GM10266 (cell line): ENCODE results near the gene RBFOX1.

Experiments
- DNase-seq: peaks from one replicate; pipeline ENCODE4 v3.0.0; 2012; ENCODE audit errors: extremely low spot score
- TF ChIP-seq, protein P1 (sequence below): IDR thresholded peaks from 2 replicates; pipeline ENCODE4 v1.5.1; 2012; ENCODE audit warnings: mild to moderate bottlenecking, low read depth; ENCODE audit not compliant: control insufficient read depth, insufficient read depth; ENCODE audit errors: missing control alignments

The RBFOX1 gene

DNA sequence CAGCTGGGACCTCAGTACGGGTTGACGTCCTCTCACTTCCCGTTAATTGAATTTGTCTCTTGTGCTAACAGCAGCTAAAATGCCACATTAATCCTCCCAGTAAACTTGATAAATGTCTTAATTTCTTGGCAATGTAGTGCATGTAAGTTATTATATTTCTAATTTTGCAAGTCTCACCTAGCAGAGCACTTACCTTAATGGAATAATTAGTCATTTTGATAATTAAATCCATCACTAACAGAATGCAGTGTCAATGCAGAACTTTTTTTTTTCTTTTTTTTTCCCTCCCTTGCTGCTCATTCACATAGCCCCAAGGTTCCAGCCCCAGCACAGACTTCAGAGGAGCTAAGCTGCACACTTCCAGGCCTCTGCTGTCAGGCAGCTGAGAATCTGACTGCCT, 376.5 kb downstream of the RBFOX1 start:
- DNase-seq = no peak
- TF ChIP-seq, protein P1, sequence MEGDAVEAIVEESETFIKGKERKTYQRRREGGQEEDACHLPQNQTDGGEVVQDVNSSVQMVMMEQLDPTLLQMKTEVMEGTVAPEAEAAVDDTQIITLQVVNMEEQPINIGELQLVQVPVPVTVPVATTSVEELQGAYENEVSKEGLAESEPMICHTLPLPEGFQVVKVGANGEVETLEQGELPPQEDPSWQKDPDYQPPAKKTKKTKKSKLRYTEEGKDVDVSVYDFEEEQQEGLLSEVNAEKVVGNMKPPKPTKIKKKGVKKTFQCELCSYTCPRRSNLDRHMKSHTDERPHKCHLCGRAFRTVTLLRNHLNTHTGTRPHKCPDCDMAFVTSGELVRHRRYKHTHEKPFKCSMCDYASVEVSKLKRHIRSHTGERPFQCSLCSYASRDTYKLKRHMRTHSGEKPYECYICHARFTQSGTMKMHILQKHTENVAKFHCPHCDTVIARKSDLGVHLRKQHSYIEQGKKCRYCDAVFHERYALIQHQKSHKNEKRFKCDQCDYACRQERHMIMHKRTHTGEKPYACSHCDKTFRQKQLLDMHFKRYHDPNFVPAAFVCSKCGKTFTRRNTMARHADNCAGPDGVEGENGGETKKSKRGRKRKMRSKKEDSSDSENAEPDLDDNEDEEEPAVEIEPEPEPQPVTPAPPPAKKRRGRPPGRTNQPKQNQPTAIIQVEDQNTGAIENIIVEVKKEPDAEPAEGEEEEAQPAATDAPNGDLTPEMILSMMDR = no peak

DNA sequence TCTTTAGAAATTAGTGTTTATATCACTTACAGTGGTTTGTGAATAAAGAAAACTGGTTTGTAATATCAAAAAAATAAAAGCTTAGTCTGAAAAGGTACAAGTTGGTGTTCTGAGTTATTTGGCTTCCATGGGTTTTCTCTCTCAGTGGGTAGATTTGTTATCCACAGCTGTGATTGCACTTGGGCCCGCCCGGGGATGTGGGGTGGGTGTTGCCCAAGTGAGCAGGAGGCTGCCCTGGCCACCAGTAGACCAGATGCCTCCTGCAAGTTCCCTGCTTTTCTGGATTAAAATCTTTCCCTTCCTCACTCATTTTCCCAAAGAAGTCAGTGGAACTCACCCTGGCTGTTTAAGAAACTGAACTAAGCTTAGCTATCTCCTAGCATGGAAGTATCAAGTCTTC, 380.6 kb downstream of the RBFOX1 start:
- DNase-seq = no peak
- TF ChIP-seq, protein P1 = no peak

DNA sequence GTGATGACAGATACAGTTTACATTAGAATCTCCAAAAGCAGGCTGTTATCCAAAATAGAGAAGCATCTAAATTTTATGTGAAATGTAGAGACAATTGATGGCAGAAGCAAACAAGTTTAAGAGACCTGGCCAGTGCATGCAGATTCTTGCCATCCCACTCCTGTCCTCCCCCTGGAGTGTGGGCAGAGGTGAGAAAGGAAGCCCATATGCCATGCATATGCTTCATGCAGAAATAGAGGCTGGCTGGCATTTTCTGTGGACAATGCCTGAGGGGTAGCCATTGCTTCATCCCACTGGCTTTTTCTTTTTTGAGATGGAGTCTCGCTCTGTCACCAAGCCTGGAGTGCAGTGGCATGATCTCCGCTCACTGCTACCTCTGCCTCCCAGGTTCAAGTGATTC, 382.1 kb downstream of the RBFOX1 start:
- no peak for DNase-seq
- TF ChIP-seq, protein P1 = no peak

DNA sequence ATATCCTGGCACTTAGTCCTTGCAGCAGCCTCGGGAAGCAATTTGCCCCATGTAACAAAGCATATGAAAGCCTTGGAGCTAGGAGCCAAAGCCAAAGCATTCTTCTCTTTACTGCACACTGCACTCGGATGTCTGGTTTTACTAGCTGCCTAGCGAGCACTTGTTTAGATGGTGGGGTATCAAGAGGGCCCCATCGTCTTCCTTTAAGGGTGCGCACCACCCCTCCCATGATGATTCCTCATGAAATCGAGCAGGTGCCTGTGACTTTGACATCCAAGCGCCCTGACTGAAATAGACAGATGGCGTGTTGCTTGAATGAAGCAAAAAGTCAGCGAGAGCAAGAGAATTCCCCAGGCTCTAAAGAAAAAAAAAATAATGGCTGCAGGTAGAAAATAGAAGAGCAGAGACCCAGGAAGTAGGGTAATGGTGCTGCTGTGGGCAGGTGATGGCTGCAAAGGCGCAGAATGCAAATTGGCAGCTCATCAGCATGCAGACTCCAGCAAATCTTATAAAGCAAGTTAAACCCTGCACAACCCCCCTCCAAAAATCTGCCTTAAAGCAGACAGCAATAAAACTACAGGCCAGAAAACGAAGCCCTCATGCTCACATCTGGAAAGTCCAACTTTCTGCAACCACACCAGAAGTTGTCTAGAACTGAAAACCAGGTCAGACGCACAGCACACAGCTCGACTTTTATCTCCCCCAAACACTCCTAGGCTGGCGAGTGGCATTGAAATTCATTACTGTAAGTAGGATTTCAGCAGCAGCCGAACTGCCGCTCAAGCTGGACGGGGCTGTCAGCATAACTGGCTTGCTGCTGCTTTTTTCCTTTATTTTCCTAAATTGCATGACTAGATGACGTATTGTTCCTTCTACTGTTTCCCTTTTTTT, 384.3 kb downstream of the RBFOX1 start:
- DNase-seq = no peak
- TF ChIP-seq, protein P1 = no peak

DNA sequence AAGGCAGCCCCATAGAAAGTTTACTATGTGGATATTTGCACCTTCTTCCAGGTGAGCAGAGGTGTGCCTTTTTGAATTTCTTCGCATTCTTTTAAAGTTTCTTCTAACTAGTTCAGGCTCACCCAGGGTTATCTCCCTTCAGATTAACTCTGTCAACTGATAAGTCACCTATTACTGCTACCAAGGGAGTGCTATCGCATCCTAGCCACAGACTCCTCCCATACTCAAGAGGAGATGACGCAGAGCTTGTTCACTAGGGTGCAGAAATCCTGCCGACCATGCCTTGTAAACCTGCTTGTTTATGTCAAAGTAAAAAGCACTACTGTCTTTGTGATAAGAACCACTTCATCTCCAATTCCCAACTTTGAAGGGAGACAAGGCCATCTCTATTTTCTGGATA, 390.1 kb downstream of the RBFOX1 start:
- DNase-seq = no peak

DNA sequence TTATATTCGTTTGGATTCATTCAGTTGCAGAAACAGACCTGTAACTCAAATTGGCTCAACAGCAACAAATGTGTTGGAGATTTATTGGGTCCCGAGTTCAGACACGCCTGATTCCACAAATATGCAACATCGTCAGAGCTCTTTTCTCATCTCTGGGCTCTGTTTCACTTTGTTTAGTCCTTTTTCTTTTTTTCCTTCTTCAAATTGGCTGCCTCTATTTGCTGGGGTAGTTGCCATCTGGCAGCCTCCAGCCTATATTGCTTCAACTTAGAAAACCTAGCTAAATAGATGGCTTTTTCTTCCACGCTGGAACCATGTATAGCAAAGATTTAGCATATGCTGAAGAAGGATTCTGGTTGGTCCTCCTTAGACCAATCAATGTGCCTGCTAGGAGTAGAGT, 398.5 kb downstream of the RBFOX1 start:
- TF ChIP-seq, protein P1 = no peak
- DNase-seq = no peak

More for the DNA sequence above, 390.1 kb downstream of the RBFOX1 start:
- TF ChIP-seq, protein P1 = no peak

DNA sequence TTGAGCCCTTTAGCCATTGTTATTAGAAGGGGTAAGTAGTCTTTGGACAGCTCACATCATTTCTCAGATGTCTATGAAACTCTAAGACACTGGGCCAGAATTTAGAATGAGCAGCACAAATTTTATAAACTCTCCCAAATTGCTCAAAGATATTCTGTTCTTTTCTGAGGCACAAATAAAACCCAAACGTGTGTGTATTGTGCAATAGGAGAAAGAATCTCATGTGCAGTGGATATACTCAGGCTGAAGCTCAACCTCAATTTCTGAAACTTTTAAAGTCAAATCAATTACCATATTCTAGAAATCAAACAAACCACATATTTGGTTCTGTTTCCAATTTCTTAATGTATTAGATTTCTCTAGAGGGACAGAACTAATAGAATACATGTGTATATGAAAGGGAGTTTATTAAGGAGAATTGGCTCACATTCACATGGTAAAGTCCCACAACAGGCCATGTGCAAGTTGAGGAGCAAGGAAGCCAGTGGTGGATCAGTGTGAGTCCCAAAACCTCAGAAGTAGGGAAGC, 403.6 kb downstream of the RBFOX1 start:
- TF ChIP-seq, protein P1 = no peak
- DNase-seq = no peak
